HUDEP-2 (cell line): ENCODE results near the gene PPM1H.
"Not testable (repeated sequence)": the region's sequence is repeated elsewhere in the genome, so short reads cannot be mapped to it uniquely, and the experiment has no call there.

Experiments
- DNase-seq, 76 experiments: peaks; one replicate each; lab custom pipeline; 2025; ENCODE audit not compliant: unreplicated experiment in 76 of 76; lab: John Stamatoyannopoulos, UW

Gene PPM1H

GRCh38 chr12:62748941-62749468 lies 185.9 kb downstream of the PPM1H start:
- no peak for DNase-seq

GRCh38 chr12:62744551-62744950 lies 190.4 kb downstream of the PPM1H start:
- no peak for DNase-seq

GRCh38 chr12:62739266-62740015 lies 195.5 kb downstream of the PPM1H start:
- DNase-seq = no peak

- DNase-seq = no peak
Observed at GRCh38 chr12:62738616-62739015, 196.3 kb downstream of the PPM1H start.

GRCh38 chr12:62738105-62738504 lies 196.8 kb downstream of the PPM1H start:
- DNase-seq = no peak

- DNase-seq = no peak
Observed at GRCh38 chr12:62737615-62738014, 197.3 kb downstream of the PPM1H start.

GRCh38 chr12:62737188-62737587 lies 197.8 kb downstream of the PPM1H start:
- no peak for DNase-seq

GRCh38 chr12:62736596-62736995 lies 198.4 kb downstream of the PPM1H start:
- no peak for DNase-seq

- DNase-seq = no peak
Observed at GRCh38 chr12:62732861-62733427, 202.0 kb downstream of the PPM1H start.

- DNase-seq = no peak
Observed at GRCh38 chr12:62731055-62731820, 203.7 kb downstream of the PPM1H start.

- DNase-seq = no peak
Observed at GRCh38 chr12:62730649-62731048, 204.3 kb downstream of the PPM1H start.

- not testable (repeated sequence) for DNase-seq
Observed at GRCh38 chr12:62729579-62730544, 205.1 kb downstream of the PPM1H start.

GRCh38 chr12:62728741-62729140 lies 206.2 kb downstream of the PPM1H start:
- DNase-seq = no peak

- DNase-seq = no peak
Observed at GRCh38 chr12:62726471-62726980, 208.4 kb downstream of the PPM1H start.

- no peak for DNase-seq
Observed at GRCh38 chr12:62725781-62726180, 209.2 kb downstream of the PPM1H start.

- no peak for DNase-seq
Observed at GRCh38 chr12:62724947-62725451, 210.0 kb downstream of the PPM1H start.

GRCh38 chr12:62724285-62724684 lies 210.7 kb downstream of the PPM1H start:
- DNase-seq = no peak

- no peak for DNase-seq
Observed at GRCh38 chr12:62722971-62723680, 211.8 kb downstream of the PPM1H start.

GRCh38 chr12:62720661-62721330 lies 214.2 kb downstream of the PPM1H start:
- no peak for DNase-seq
